MM.1S (cell line): ENCODE results near the gene ZNF335.

Source experiments
- DNase-seq: peaks from one replicate; pipeline ENCODE4 v3.0.0-alpha.2; 2015
- H2AFZ ChIP-seq: fragments of 300-600 bp; sonication (generic); 2 replicates; pipeline ENCODE4 v1.6.0; 2016; ENCODE audit warnings: antibody characterized with exemption, low read length
- H3F3A ChIP-seq: fragments of 300-600 bp; sonication (generic); 2 replicates; pipeline ENCODE4 v1.6.1; 2016; ENCODE audit warnings: mild to moderate bottlenecking, antibody characterized with exemption, low read length, moderate library complexity, mixed read lengths; ENCODE audit not compliant: insufficient read depth
- H3K27ac ChIP-seq: fragments of 300-600 bp; sonication (generic); 2 replicates; pipeline ENCODE4 v1.5.1; 2016; ENCODE audit warnings: mild to moderate bottlenecking, low read length
- H3K27me3 ChIP-seq: fragments of 300-600 bp; sonication (generic); replicated peaks from 2 replicates; pipeline ENCODE4 v1.6.0; 2016; ENCODE audit warnings: low read length; ENCODE audit not compliant: insufficient read depth
- H3K36me3 ChIP-seq: fragments of 300-600 bp; sonication (generic); replicated peaks from 2 replicates; pipeline ENCODE4 v1.6.1; 2016; ENCODE audit warnings: mild to moderate bottlenecking, low read length, mixed read lengths; ENCODE audit not compliant: insufficient read depth
- H3K4me1 ChIP-seq: fragments of 300-600 bp; sonication (generic); 2 replicates; pipeline ENCODE4 v1.6.1; 2016; ENCODE audit warnings: low read length, mixed read lengths
- H3K4me2 ChIP-seq: fragments of 300-600 bp; sonication (generic); 2 replicates; pipeline ENCODE4 v1.6.0; 2016; ENCODE audit warnings: low read depth, low read length
- H3K4me3 ChIP-seq: fragments of 300-600 bp; sonication (generic); 2 replicates; pipeline ENCODE4 v1.5.1; 2016; ENCODE audit warnings: low read length, mixed read lengths
- H3K79me2 ChIP-seq: fragments of 300-600 bp; sonication (generic); 2 replicates; pipeline ENCODE4 v1.6.1; 2016; ENCODE audit warnings: mixed run types, low read length, mixed read lengths
- H3K9ac ChIP-seq: fragments of 300-600 bp; sonication (generic); 2 replicates; pipeline ENCODE4 v1.6.1; 2016; ENCODE audit warnings: low read length, mixed read lengths
- H3K9me2 ChIP-seq: fragments of 300-600 bp; sonication (generic); replicated peaks from 2 replicates; pipeline ENCODE4 v1.6.1; 2016; ENCODE audit warnings: mild to moderate bottlenecking, low read length, mixed read lengths; ENCODE audit not compliant: insufficient read depth
- H3K9me3 ChIP-seq: fragments of 300-600 bp; sonication (generic); replicated peaks from 2 replicates; pipeline ENCODE4 v1.6.1; 2016; ENCODE audit warnings: mild to moderate bottlenecking, low read length, mixed read lengths; ENCODE audit not compliant: insufficient read depth
- H4K20me1 ChIP-seq: fragments of 300-600 bp; sonication (generic); 2 replicates; pipeline ENCODE4 v1.6.1; 2016; ENCODE audit warnings: mild to moderate bottlenecking, low read length, moderate library complexity, mixed read lengths; ENCODE audit not compliant: insufficient read depth
- CTCF ChIP-seq: fragments of 300-600 bp; sonication (generic); IDR thresholded peaks from 2 replicates; pipeline ENCODE4 v1.5.1; 2016; ENCODE audit warnings: antibody characterized with exemption, low read length, mixed read lengths
- EZH2 ChIP-seq: fragments of 300-600 bp; sonication (generic); optimal IDR thresholded peaks from 2 replicates; pipeline ENCODE3; 2017; ENCODE audit warnings: low read depth, mild to moderate bottlenecking, antibody characterized with exemption, low read length, mixed read lengths
- EZH2phosphoT487 ChIP-seq: fragments of 300-600 bp; sonication (generic); IDR thresholded peaks from 2 replicates; pipeline ENCODE4 v1.6.1; 2018; ENCODE audit warnings: antibody characterized with exemption, low read length

The ZNF335 gene

GRCh38 chr20:46013829-46014516 lies 42.0 kb upstream of the ZNF335 start:
- no peak overlapping the region for H3K27ac ChIP-seq
- H3K4me3 ChIP-seq: no peak overlapping the region
- 0 out of 2 replicates have a peak overlapping the region, but pooled peaks have one; percentile 35 for H2AFZ ChIP-seq
- no peaks in the 10 kb centered on the region for H3K79me2 ChIP-seq
- no peaks in the 10 kb centered on the region for H3K9me3 ChIP-seq
- H3K4me1 ChIP-seq: peaks cover 5% of the 10 kb centered on the region; the same call in 1 of the 2 replicates
- H4K20me1 ChIP-seq: no peaks in the 10 kb centered on the region
- peak overlapping the region; percentile 30; the same call in 1 of the 2 replicates for H3K4me2 ChIP-seq
- H3K9me2 ChIP-seq: no peaks in the 10 kb centered on the region
- H3K27me3 ChIP-seq: peaks cover 53% of the 10 kb centered on the region
- TF ChIP-seq EZH2phosphoT487: no peak
- TF ChIP-seq EZH2: no peak
- peak; percentile 61 for TF ChIP-seq CTCF
- H3K36me3 ChIP-seq: no peaks in the 10 kb centered on the region
- H3K9ac ChIP-seq: no peak overlapping the region
- H3F3A ChIP-seq: no peaks in the 10 kb centered on the region
- DNase-seq: peak; percentile 68

GRCh38 chr20:46013322-46013828 lies 41.4 kb upstream of the ZNF335 start:
- Histone ChIP-seq H2AFZ (no peak overlapping the region), H3F3A (no peaks in the 10 kb centered on the region), H3K4me2 (peak overlapping the region; percentile 28; the same call in 1 of the 2 replicates), H3K79me2 (no peaks in the 10 kb centered on the region), H3K9me3 (no peaks in the 10 kb centered on the region), H4K20me1 (no peaks in the 10 kb centered on the region), H3K27me3 (peaks cover 58% of the 10 kb centered on the region), H3K9me2 (no peaks in the 10 kb centered on the region), H3K9ac (no peak overlapping the region), H3K4me3 (no peak overlapping the region), H3K36me3 (no peaks in the 10 kb centered on the region), H3K4me1 (peaks cover 5% of the 10 kb centered on the region; the same call in 1 of the 2 replicates), H3K27ac (no peak overlapping the region)
- no peak for TF ChIP-seq CTCF
- TF ChIP-seq EZH2phosphoT487: no peak
- TF ChIP-seq EZH2: no peak
- DNase-seq: no peak

- H2AFZ ChIP-seq: no peak overlapping the region
- H3K4me1 ChIP-seq: peaks cover 5% of the 10 kb centered on the region; the same call in 1 of the 2 replicates
- no peaks in the 10 kb centered on the region for H3K9me3 ChIP-seq
- H4K20me1 ChIP-seq: no peaks in the 10 kb centered on the region
- no peaks in the 10 kb centered on the region for H3K79me2 ChIP-seq
- no peak overlapping the region for H3K4me2 ChIP-seq
- H3K9me2 ChIP-seq: no peaks in the 10 kb centered on the region
- no peak overlapping the region for H3K9ac ChIP-seq
- no peaks in the 10 kb centered on the region for H3F3A ChIP-seq
- H3K4me3 ChIP-seq: no peak overlapping the region
- no peak overlapping the region for H3K27ac ChIP-seq
- H3K36me3 ChIP-seq: no peaks in the 10 kb centered on the region
- TF ChIP-seq EZH2: no peak
- no peak for TF ChIP-seq CTCF
- no peak for TF ChIP-seq EZH2phosphoT487
- no peak for DNase-seq
- H3K27me3 ChIP-seq: peaks cover 62% of the 10 kb centered on the region
Measured at GRCh38 chr20:46012921-46013320, 40.9 kb upstream of the ZNF335 start.
